Suprapubic skin (tissue), 4 donors: ENCODE data around the gene BLTP2.

Experiments
- POLR2A ChIP-seq, 2 donors: fragments of 450-650 bp; IDR thresholded peaks; one replicate each; pipeline ENCODE4 v1.6.1; 2017; ENCODE audit warnings: antibody characterized with exemption in 2 of 2, mild to moderate bottlenecking in 2 of 2, moderate library complexity in 2 of 2
- POLR2AphosphoS5 ChIP-seq, 3 donors: sonication (generic); formaldehyde crosslinking; IDR thresholded peaks; one replicate each; pipeline ENCODE4 v1.6.1; 2017; ENCODE audit warnings: antibody characterized with exemption in 3 of 3
- TF ChIP-seq, protein P1 (sequence below), 2 donors: fragments of 200-600 bp in 1 of 2; fragments of 450-650 bp in 1 of 2; sonication (generic) in 1 of 2; IDR thresholded peaks; one replicate each; pipeline ENCODE4 v1.5.1; 2016 to 2019; ENCODE audit warnings: antibody characterized with exemption in 2 of 2, mild to moderate bottlenecking in 1 of 2, moderate library complexity in 1 of 2

DNA sequence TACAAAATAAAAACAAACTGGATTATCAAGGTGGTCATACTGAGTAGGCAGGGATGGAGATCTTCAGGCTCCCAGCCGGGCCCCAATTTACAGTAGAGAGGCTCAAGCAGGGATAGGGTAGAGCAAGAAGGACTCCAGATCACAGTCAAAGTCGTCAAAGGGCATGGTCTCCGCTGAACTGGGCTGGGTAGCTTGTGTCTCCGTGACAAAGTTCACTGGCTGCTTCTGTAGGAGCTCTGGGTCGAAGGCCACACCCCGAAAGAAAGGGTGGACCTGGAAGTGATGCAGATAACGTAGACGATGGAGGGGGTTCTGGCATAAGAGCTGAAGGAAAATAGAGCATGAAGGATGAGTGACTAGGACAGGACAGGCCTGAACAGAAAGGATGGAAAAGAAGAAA lies 34.6 kb downstream of the BLTP2 start:
- TF ChIP-seq POLR2A (IDR thresholded peaks at IDR 0.05) (no peak), POLR2AphosphoS5 (IDR thresholded peaks at IDR 0.05) (no peak)
- TF ChIP-seq, protein P1, sequence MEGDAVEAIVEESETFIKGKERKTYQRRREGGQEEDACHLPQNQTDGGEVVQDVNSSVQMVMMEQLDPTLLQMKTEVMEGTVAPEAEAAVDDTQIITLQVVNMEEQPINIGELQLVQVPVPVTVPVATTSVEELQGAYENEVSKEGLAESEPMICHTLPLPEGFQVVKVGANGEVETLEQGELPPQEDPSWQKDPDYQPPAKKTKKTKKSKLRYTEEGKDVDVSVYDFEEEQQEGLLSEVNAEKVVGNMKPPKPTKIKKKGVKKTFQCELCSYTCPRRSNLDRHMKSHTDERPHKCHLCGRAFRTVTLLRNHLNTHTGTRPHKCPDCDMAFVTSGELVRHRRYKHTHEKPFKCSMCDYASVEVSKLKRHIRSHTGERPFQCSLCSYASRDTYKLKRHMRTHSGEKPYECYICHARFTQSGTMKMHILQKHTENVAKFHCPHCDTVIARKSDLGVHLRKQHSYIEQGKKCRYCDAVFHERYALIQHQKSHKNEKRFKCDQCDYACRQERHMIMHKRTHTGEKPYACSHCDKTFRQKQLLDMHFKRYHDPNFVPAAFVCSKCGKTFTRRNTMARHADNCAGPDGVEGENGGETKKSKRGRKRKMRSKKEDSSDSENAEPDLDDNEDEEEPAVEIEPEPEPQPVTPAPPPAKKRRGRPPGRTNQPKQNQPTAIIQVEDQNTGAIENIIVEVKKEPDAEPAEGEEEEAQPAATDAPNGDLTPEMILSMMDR (IDR thresholded peaks at IDR 0.05) = no peak
